ENCODE measurements around the gene ALDH1L1.
A peak's percentile ranks its signal among the peaks of the same experiment; 100 is the strongest.
"Not testable (repeated sequence)": the region's sequence is repeated elsewhere in the genome, so short reads cannot be mapped to it uniquely, and the experiment has no call there.

ALDH1L1 gene

GRCh38 chr3:126103121-126104027 is 77.0 kb downstream of the ALDH1L1 start:
- no peak for DNase-seq

GRCh38 chr3:126102530-126102951 is 77.8 kb downstream of the ALDH1L1 start:
- DNase-seq = no peak

GRCh38 chr3:126102011-126102410 is 78.4 kb downstream of the ALDH1L1 start:
- DNase-seq = no peak

- no peak for DNase-seq
Measured at GRCh38 chr3:126101521-126101982, 78.8 kb downstream of the ALDH1L1 start.

- no peak for DNase-seq
Measured at GRCh38 chr3:126100634-126101301, 79.6 kb downstream of the ALDH1L1 start.

GRCh38 chr3:126100269-126100633 is 80.1 kb downstream of the ALDH1L1 start:
- no peak for DNase-seq

- no peak for DNase-seq
Measured at GRCh38 chr3:126098391-126098858, 82.0 kb downstream of the ALDH1L1 start.

GRCh38 chr3:126097801-126098200 is 82.6 kb downstream of the ALDH1L1 start:
- no peak for DNase-seq

- DNase-seq = not testable (repeated sequence)
Measured at GRCh38 chr3:126096274-126096673, 84.1 kb downstream of the ALDH1L1 start.

- DNase-seq = not testable (repeated sequence)
Measured at GRCh38 chr3:126092128-126092527, 88.3 kb downstream of the ALDH1L1 start.

- no peak for DNase-seq
Measured at GRCh38 chr3:126087552-126088175, 92.7 kb downstream of the ALDH1L1 start.

GRCh38 chr3:126085841-126086240 is 94.5 kb downstream of the ALDH1L1 start:
- no peak for DNase-seq

GRCh38 chr3:126085276-126085675 is 95.1 kb downstream of the ALDH1L1 start:
- DNase-seq = no peak

GRCh38 chr3:126084768-126085180 is 95.6 kb downstream of the ALDH1L1 start:
- no peak for DNase-seq

GRCh38 chr3:126083913-126084767 is 96.2 kb downstream of the ALDH1L1 start, which contains the start of gene SLC41A3:
TSS of gene SLC41A3 (minus strand) at chr3:126084124. CDS start at chr3:126068219, 15,905 bp downstream.
- peak; percentile 77 for DNase-seq

GRCh38 chr3:126083511-126083912 is 96.9 kb downstream of the ALDH1L1 start:
- peak; percentile 49 for DNase-seq

GRCh38 chr3:126083138-126083445 is 97.3 kb downstream of the ALDH1L1 start:
- DNase-seq = no peak

- DNase-seq = no peak
Measured at GRCh38 chr3:126082362-126083137, 97.8 kb downstream of the ALDH1L1 start.

- no peak for DNase-seq
Measured at GRCh38 chr3:126081618-126082361, 98.6 kb downstream of the ALDH1L1 start.

GRCh38 chr3:126080970-126081369 is 99.4 kb downstream of the ALDH1L1 start:
- DNase-seq = no peak

GRCh38 chr3:126078866-126079265 is 101.5 kb downstream of the ALDH1L1 start:
- no peak for DNase-seq
